SH-SY5Y (cell line): ENCODE results near the gene AFF1.

Experiments used
- GATA2 ChIP-seq: IDR thresholded peaks from 2 replicates; pipeline ENCODE4 v1.6.1; 2011; ENCODE audit warnings: mild to moderate bottlenecking, low read depth, low read length
- GATA3 ChIP-seq: IDR thresholded peaks from 2 replicates; pipeline ENCODE4 v1.6.1; 2011; ENCODE audit warnings: low read depth, mild to moderate bottlenecking, low read length, moderate library complexity

- no peak for TF ChIP-seq GATA2
- TF ChIP-seq GATA3, result no peak
Measured at GRCh38 chr4:87171944-87172343, 237.1 kb downstream of the AFF1 start.
